ENCODE measurements around the gene CCN5. TPM values are rescaled to one million over a fixed set of nuclear protein-coding genes. Genes with fewer than 3 reads are reported as not detected.

Gene CCN5
- polyA plus RNA-seq, 1 experiment = 0.37 TPM

GRCh38 chr20:44765091-44765490 is 49.9 kb downstream of the CCN5 start:
- no peak for DNase-seq (ENCODE audit: low read depth, low spot score)
- ChIA-PET POLR2A (no interaction called here), CTCF (interaction anchor here (2.5 kb wide), 1 partner anchor 17 kb away, joined by 8 read pairs; no protein-coding TSS in a partner anchor)
- Histone ChIP-seq H3K4me3 (ENCODE audit: low read depth, low read length) (no peak overlapping the region), H3K27ac (ENCODE audit: low read depth, low read length) (no peak overlapping the region), H3K9me3 (ENCODE audit: control insufficient read depth, insufficient read depth, low read length) (no peaks in the 10 kb centered on the region), H3K27me3 (ENCODE audit: control insufficient read depth, insufficient read depth, low read length) (peaks cover 24% of the 10 kb centered on the region)
- TF ChIP-seq CTCF (IDR thresholded peaks at IDR 0.05; ENCODE audit: low read depth, low read length) = no peak

DNA sequence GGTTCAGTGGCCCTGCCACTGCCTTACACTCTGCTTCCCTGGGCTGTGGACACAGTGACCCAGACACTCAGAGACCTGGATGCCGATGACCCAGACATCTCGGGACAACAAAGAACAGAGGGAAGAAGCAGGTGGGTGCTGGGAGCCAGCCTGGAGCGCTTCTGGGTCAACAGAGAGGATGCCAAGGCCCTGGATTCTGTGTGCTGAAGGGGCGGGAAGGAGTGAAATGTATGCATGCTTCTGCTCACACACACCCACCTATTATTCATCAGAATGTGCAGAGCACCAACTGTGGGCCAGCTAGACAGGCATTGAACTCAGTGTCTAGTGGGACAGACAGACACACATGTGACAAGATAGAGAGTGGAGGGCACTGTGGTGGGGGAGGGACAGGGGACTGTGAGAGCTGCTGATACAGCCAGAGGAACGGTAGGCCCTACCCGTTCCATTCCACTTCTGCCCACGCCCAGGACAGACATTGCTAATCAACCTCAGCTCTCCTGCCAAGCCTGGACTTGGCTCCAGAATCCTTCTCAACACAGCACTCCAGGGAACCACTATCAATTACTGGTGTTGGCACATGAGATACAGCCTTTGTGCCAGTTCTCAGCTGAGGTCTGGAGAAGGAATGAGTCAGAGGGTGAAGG is 50.7 kb downstream of the CCN5 start:
- DNase-seq (ENCODE audit: low read depth, low spot score) = no peak
- Histone ChIP-seq H3K9me3 (ENCODE audit: control insufficient read depth, insufficient read depth, low read length) (no peaks in the 10 kb centered on the region), H3K4me3 (ENCODE audit: low read depth, low read length) (no peak overlapping the region), H3K27ac (ENCODE audit: low read depth, low read length) (no peak overlapping the region), H3K27me3 (ENCODE audit: control insufficient read depth, insufficient read depth, low read length) (peaks cover 19% of the 10 kb centered on the region)
- CTCF ChIA-PET = no interaction called here
- TF ChIP-seq CTCF (IDR thresholded peaks at IDR 0.05; ENCODE audit: low read depth, low read length) = no peak
- POLR2A ChIA-PET = no interaction called here

GRCh38 chr20:44768256-44768655 is 53.1 kb downstream of the CCN5 start:
- CTCF ChIA-PET = interaction anchor here (1.1 kb wide), 1 partner anchor 16 kb away, joined by 3 read pairs; no protein-coding TSS in a partner anchor
- peaks cover 23% of the 10 kb centered on the region for H3K27me3 ChIP-seq (ENCODE audit: control insufficient read depth, insufficient read depth, low read length)

GRCh38 chr20:44768854-44769480 is 53.8 kb downstream of the CCN5 start:
- no peak for TF ChIP-seq CTCF (IDR thresholded peaks at IDR 0.05; ENCODE audit: low read depth, low read length)
- H3K27me3 ChIP-seq (ENCODE audit: control insufficient read depth, insufficient read depth, low read length) = peaks cover 22% of the 10 kb centered on the region
- POLR2A ChIA-PET = no interaction called here

More at GRCh38 chr20:44768256-44768655, 53.1 kb downstream of the CCN5 start:
- Histone ChIP-seq H3K4me3 (ENCODE audit: low read depth, low read length) (no peak overlapping the region), H3K9me3 (ENCODE audit: control insufficient read depth, insufficient read depth, low read length) (no peaks in the 10 kb centered on the region), H3K27ac (ENCODE audit: low read depth, low read length) (no peak overlapping the region)
- TF ChIP-seq CTCF (IDR thresholded peaks at IDR 0.05; ENCODE audit: low read depth, low read length) = no peak
- DNase-seq (ENCODE audit: low read depth, low spot score) = no peak
- POLR2A ChIA-PET = no interaction called here

DNA sequence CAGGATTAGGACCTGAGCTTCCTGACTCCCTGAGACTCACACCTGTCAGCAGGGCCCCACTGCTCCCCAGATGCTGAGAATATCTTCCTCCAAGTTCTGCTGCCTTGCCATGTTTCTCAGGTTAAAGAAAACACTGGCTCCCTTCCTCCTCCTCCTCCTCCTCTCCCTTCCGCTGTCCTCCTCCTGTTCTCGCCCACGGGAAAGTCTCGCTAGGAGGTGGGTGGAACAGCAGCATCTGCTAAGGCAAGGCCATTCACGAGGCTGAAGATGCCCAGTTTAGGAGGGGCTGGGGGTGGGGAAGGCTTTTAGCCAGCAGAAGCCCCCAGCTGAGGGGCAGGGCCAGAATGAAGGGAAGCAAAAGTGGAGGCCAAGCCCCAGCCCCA is 54.3 kb downstream of the CCN5 start:
- Histone ChIP-seq H3K4me3 (ENCODE audit: low read depth, low read length) (no peak overlapping the region), H3K27me3 (ENCODE audit: control insufficient read depth, insufficient read depth, low read length) (peaks cover 21% of the 10 kb centered on the region), H3K27ac (ENCODE audit: low read depth, low read length) (no peak overlapping the region), H3K9me3 (ENCODE audit: control insufficient read depth, insufficient read depth, low read length) (no peaks in the 10 kb centered on the region)
- no peak for DNase-seq (ENCODE audit: low read depth, low spot score)
- no peak for TF ChIP-seq CTCF (IDR thresholded peaks at IDR 0.05; ENCODE audit: low read depth, low read length)
- CTCF ChIA-PET = interaction anchor here (1.9 kb wide), 1 partner anchor 21 kb away, joined by 4 read pairs; no protein-coding TSS in a partner anchor
- POLR2A ChIA-PET = no interaction called here

More at GRCh38 chr20:44768854-44769480, 53.8 kb downstream of the CCN5 start:
- DNase-seq (ENCODE audit: low read depth, low spot score) = no peak
- H3K4me3 ChIP-seq (ENCODE audit: low read depth, low read length) = no peak overlapping the region
- H3K9me3 ChIP-seq (ENCODE audit: control insufficient read depth, insufficient read depth, low read length) = no peaks in the 10 kb centered on the region
- CTCF ChIA-PET = interaction anchor here (1.9 kb wide), 1 partner anchor 21 kb away, joined by 4 read pairs; no protein-coding TSS in a partner anchor
- H3K27ac ChIP-seq (ENCODE audit: low read depth, low read length) = no peak overlapping the region
